Endothelial cell of umbilical vein (primary cell): ENCODE measurements around the gene FBXW11. TPM values are rescaled to one million over a fixed set of nuclear protein-coding genes. Genes with fewer than 3 reads are reported as not detected.

ENCODE experiments used
- BruUV-seq: library from RNA; stranded (reverse); fragments of 400-500 nt; replicated peaks from 2 replicates; lab custom pipeline; 2021; lab: Mats Ljungman, UMichigan
- CTCF ChIA-PET: fragments of 300-600, 350-600 bp; sonication (Branson Sonifier 250); formaldehyde crosslinking; loops from one replicate; lab custom pipeline; 2021; ENCODE audit warnings: antibody characterized with exemption, inconsistent platforms; lab: Charles Lee
- POLR2A ChIA-PET: fragments of 300-600, 350-600 bp; sonication (Branson Sonifier 250); formaldehyde crosslinking; loops from one replicate; lab custom pipeline; 2021; ENCODE audit warnings: antibody characterized with exemption, inconsistent platforms; lab: Charles Lee
- DNase-seq: peaks from one replicate; pipeline ENCODE4 v3.0.0-alpha.2; 2011; ENCODE audit warnings: low read depth, low spot score
- FAIRE-seq: peaks from 2 replicates; lab custom pipeline; 2011; peaks lifted over from hg19 to GRCh38; lab: Jason Lieb, UNC
- H2AFZ ChIP-seq: 2 replicates; pipeline ENCODE4 v1.6.0; 2012; ENCODE audit warnings: low read depth, low read length, control low read depth, inconsistent platforms
- H3K27ac ChIP-seq: 2 replicates; pipeline ENCODE4 v1.5.1; 2011; ENCODE audit warnings: low read depth, mild to moderate bottlenecking, control low read depth, low read length, moderate library complexity; ENCODE audit not compliant: insufficient read depth
- H3K27me3 ChIP-seq, 2 experiments: 2 replicates each; pipeline versions ENCODE4 v1.6.0 to v1.6.1; 2011; ENCODE audit warnings: low read length in 2 of 2, mixed read lengths in 1 of 2; ENCODE audit not compliant: control insufficient read depth in 2 of 2, insufficient read depth in 2 of 2
- H3K36me3 ChIP-seq, 2 experiments: 2 replicates in 1 of 2; 3 replicates in 1 of 2; pipeline ENCODE4 v1.5.1; 2011; ENCODE audit warnings: low read length in 2 of 2, mild to moderate bottlenecking in 1 of 2, moderate library complexity in 1 of 2; ENCODE audit not compliant: control insufficient read depth in 2 of 2, insufficient read depth in 2 of 2; ENCODE audit errors: extremely low read depth in 1 of 2
- H3K4me1 ChIP-seq: 3 replicates; pipeline ENCODE4 v1.5.1; 2011; ENCODE audit warnings: mild to moderate bottlenecking, low read length; ENCODE audit not compliant: control insufficient read depth, insufficient read depth; ENCODE audit errors: extremely low read depth
- H3K4me2 ChIP-seq: 2 replicates; pipeline ENCODE4 v1.6.1; 2011; ENCODE audit warnings: low read length, control low read depth, mixed read lengths; ENCODE audit not compliant: insufficient read depth
- H3K4me3 ChIP-seq, 3 experiments: fragments of 200-600 bp in 1 of 3; sonication (generic), shearing (Covaris generic) in 1 of 3; replicated peaks in 1 of 3; 2 replicates each; pipeline ENCODE4 v1.5.1; 2011 to 2016; ENCODE audit warnings: control low read depth in 3 of 3, low read length in 3 of 3, mild to moderate bottlenecking in 2 of 3, inconsistent platforms in 1 of 3, low read depth in 1 of 3, moderate library complexity in 1 of 3; ENCODE audit not compliant: insufficient read depth in 1 of 3
- H3K79me2 ChIP-seq: 2 replicates; pipeline ENCODE4 v1.6.0; 2012; ENCODE audit warnings: low read length, inconsistent platforms; ENCODE audit not compliant: control insufficient read depth, insufficient read depth
- H3K9ac ChIP-seq: replicated peaks from 2 replicates; pipeline ENCODE3; 2011; ENCODE audit warnings: low read length, control low read depth; ENCODE audit not compliant: insufficient read depth; ENCODE audit errors: extremely low read depth
- H3K9me1 ChIP-seq: replicated peaks from 3 replicates; pipeline ENCODE4 v1.6.0; 2011; ENCODE audit warnings: mild to moderate bottlenecking, low read length; ENCODE audit not compliant: control insufficient read depth, insufficient read depth; ENCODE audit errors: extremely low read depth
- H3K9me3 ChIP-seq: replicated peaks from 2 replicates; pipeline ENCODE4 v1.5.1; 2012; ENCODE audit warnings: low read length, inconsistent platforms; ENCODE audit not compliant: control insufficient read depth, insufficient read depth
- H4K20me1 ChIP-seq: replicated peaks from 2 replicates; pipeline ENCODE3; 2011; ENCODE audit warnings: mild to moderate bottlenecking, low read length; ENCODE audit not compliant: control insufficient read depth, insufficient read depth; ENCODE audit errors: extremely low read depth
- CTCF ChIP-seq, 2 donors: IDR thresholded peaks; 1 replicate in 1 of 2; 2 replicates in 1 of 2; pipeline ENCODE4 v1.5.1; 2011; ENCODE audit warnings: low read length in 2 of 2, mild to moderate bottlenecking in 2 of 2, moderate library complexity in 2 of 2, control low read depth in 1 of 2, inconsistent platforms in 1 of 2, low read depth in 1 of 2; ENCODE audit not compliant: insufficient read depth in 1 of 2; ENCODE audit errors: extremely low read depth in 1 of 2
- EZH2 ChIP-seq: IDR thresholded peaks from 2 replicates; pipeline ENCODE4 v1.6.1; 2012; ENCODE audit warnings: borderline replicate concordance, low read depth, mild to moderate bottlenecking, moderate library complexity, low read length, inconsistent platforms; ENCODE audit not compliant: severe bottlenecking
- FOS ChIP-seq: IDR thresholded peaks from 2 replicates; pipeline ENCODE4 v1.6.1; 2011; ENCODE audit warnings: mild to moderate bottlenecking, low read length, moderate library complexity, borderline replicate concordance; ENCODE audit not compliant: insufficient read depth
- GATA2 ChIP-seq: IDR thresholded peaks from 2 replicates; pipeline ENCODE4 v1.7.0; 2011; ENCODE audit warnings: low read depth, mild to moderate bottlenecking, moderate library complexity, mixed read lengths, low read length; ENCODE audit not compliant: insufficient read length, insufficient read depth
- MAX ChIP-seq: IDR thresholded peaks from 2 replicates; pipeline ENCODE4 v1.6.1; 2011; ENCODE audit not compliant: insufficient read depth, insufficient read length
- MYC ChIP-seq: IDR thresholded peaks from one replicate; pipeline ENCODE4 v1.6.1; 2011; ENCODE audit warnings: mild to moderate bottlenecking, low read depth, low read length
- POLR2A ChIP-seq: IDR thresholded peaks from 2 replicates; pipeline ENCODE4 v1.6.1; 2012; ENCODE audit warnings: low read depth, mild to moderate bottlenecking, control low read depth, low read length
- POLR2AphosphoS5 ChIP-seq: IDR thresholded peaks from 2 replicates; pipeline ENCODE4 v1.6.1; 2012; ENCODE audit warnings: low read depth, mild to moderate bottlenecking, control low read depth, low read length, moderate library complexity; ENCODE audit not compliant: insufficient read depth
- dilution Hi-C: fragments of 300-500 bp; cut with MboI; formaldehyde crosslinking; loops from one replicate; pipeline ENCODE4 v1.15.0; 2019; ENCODE audit warnings: low sequenced_read_pairs; ENCODE audit not compliant: extremely low pct_ligation_motif_present
- intact Hi-C: fragments of 100-400 bp; cut with micrococcal nuclease; formaldehyde crosslinking; loops from one replicate; pipeline ENCODE4 v1.10.0; 2022
- polyA plus RNA-seq, 4 experiments: library from polyadenylated mRNA; depleted of rRNA in 3 of 4; stranded (reverse) in 3 of 4; unstranded in 1 of 4; fragments of >200 nt; gene quantifications; 2 replicates each; pipeline versions ENCODE4 v1.2.1 to v1.2.3, GENCODE V29; 2011 to 2012; ENCODE audit warnings: missing spikeins in 1 of 4
- total RNA-seq: library from RNA; stranded (reverse); gene quantifications from 2 replicates; pipeline ENCODE4 v1.2.3, GENCODE V29; 2021

FBXW11 gene
- total and polyA plus RNA-seq, 2 donors (not counting 3 experiments of a cell fraction or from before 2014, with no cell fraction given): 30.7 to 44.7 TPM

GRCh38 chr5:171840711-171841522 lies 165.5 kb downstream of the FBXW11 start:
- Histone ChIP-seq H3K4me2 (no peak overlapping the region), H3K36me3 (no peaks in the 10 kb centered on the region), H3K9ac (no peak overlapping the region), H3K9me3 (no peaks in the 10 kb centered on the region), H3K27me3 (no peaks in the 10 kb centered on the region), H3K4me1 (peaks cover 5% of the 10 kb centered on the region), H4K20me1 (no peaks in the 10 kb centered on the region), H3K9me1 (no peaks in the 10 kb centered on the region), H3K4me3 (no peak overlapping the region), H3K79me2 (no peaks in the 10 kb centered on the region), H2AFZ (no peak overlapping the region), H3K27ac (no peak overlapping the region)
- POLR2A ChIA-PET: no interaction called here
- CTCF ChIA-PET: interaction anchor here (0.9 kb wide), 1 partner anchor 422 kb away, joined by 3 read pairs; the partner anchor contains the start of gene FGF18
- BruUV-seq: no TSS peak
- FAIRE-seq (no peak), DNase-seq (no peak)
- dilution Hi-C loops: no loop called here
- TF ChIP-seq GATA2 (no peak), CTCF (IDR thresholded peaks at IDR 0.05; ENCODE audit: extremely low read depth in 1 of 2, insufficient read depth in 1 of 2, low read depth in 1 of 2, low read length in 2 of 2) (no peak), POLR2A (no peak), POLR2AphosphoS5 (no peak), MAX (no peak), FOS (no peak), EZH2 (no peak), MYC (no peak)
- intact Hi-C loops: no loop called here
